ENCODE measurements around the gene ZC3H4.

ZC3H4 gene

GRCh38 chr19:47133021-47133471 lies 19.5 kb upstream of the ZC3H4 start:
- DNase-seq (ENCODE audit: low read depth) = no peak
- TF ChIP-seq, protein P1, sequence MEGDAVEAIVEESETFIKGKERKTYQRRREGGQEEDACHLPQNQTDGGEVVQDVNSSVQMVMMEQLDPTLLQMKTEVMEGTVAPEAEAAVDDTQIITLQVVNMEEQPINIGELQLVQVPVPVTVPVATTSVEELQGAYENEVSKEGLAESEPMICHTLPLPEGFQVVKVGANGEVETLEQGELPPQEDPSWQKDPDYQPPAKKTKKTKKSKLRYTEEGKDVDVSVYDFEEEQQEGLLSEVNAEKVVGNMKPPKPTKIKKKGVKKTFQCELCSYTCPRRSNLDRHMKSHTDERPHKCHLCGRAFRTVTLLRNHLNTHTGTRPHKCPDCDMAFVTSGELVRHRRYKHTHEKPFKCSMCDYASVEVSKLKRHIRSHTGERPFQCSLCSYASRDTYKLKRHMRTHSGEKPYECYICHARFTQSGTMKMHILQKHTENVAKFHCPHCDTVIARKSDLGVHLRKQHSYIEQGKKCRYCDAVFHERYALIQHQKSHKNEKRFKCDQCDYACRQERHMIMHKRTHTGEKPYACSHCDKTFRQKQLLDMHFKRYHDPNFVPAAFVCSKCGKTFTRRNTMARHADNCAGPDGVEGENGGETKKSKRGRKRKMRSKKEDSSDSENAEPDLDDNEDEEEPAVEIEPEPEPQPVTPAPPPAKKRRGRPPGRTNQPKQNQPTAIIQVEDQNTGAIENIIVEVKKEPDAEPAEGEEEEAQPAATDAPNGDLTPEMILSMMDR (IDR thresholded peaks at IDR 0.05; ENCODE audit: low read depth, low read length, missing control alignments) = no peak
- H3K4me3 ChIP-seq (ENCODE audit: low read depth, low read length) = no peak overlapping the region

DNA sequence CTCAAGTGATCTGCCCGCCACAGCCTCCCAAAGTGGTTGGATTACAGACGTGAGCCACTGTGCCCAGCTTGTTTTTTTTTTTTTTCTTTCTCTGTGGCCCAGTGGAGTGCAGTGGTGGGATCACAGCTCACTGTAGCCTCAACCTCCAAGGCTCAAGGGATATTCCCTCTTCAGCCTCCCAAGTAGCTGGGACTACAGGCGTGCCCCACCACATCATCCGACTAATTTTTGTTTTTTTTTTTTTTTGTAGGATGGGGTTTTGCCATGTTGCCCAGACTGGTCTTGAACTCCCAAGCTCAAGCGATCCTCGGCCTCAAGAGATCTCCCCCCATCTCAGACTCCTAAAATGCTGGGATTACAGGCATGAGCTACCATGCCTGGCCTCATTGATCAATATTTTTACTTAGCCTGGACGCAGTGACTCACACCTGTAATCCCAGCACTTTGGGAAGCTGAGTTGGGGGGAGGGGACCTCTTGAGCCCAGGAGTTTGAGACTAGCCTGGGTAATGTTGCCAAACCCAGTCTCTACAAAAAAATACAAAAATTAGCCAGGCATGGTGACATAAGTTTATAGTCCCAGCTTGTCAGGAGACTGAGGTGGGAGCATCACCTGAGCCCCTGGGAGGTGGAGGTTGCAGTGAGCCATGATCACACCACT lies 18.7 kb upstream of the ZC3H4 start:
- DNase-seq (ENCODE audit: low read depth) = no peak
- H3K4me3 ChIP-seq (ENCODE audit: low read depth, low read length) = peak overlapping the region; percentile 70
- TF ChIP-seq, protein P1 (IDR thresholded peaks at IDR 0.05; ENCODE audit: low read depth, low read length, missing control alignments) = no peak

DNA sequence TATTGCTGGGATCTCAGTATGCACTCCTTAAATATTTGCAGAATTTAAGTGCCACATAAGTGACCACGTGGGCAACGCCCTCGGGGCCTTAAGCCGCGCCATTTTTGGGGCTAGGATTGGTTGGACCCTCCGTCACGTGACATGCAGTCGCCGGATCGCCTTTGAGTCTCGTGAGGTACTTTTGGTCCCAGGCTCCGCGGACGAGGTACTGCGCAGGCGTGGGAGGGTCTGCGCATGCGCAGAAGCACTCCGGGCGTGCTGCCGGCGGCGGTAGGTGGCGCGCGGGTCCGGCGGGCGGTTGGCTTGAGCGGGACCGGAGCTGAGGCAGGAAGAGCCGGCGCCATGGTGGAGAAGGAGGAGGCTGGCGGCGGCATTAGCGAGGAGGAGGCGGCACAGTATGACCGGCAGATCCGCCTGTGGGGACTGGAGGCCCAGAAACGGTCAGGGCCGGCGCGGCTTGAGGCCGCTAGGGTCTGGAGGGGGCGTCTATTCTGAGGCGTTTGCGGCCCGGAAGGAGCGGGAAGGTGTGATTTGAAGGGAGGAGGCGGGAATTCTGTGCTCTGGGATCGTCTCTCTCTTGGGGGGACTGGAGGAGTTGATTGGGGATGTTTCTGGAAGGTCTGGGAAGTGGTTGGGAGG lies 17.1 kb upstream of the ZC3H4 start, which contains the start of gene SAE1:
Gene SAE1, plus strand, starts transcription at position 247 of the 639 bp plus-strand sequence. Its CDS starts 96 bp downstream, at position 343.
- TF ChIP-seq, protein P1 (IDR thresholded peaks at IDR 0.05; ENCODE audit: low read depth, low read length, missing control alignments) = peak; percentile 37
- peak within 1 kb of the TSS; percentile 70 for H3K4me3 ChIP-seq (ENCODE audit: low read depth, low read length)
- DNase-seq (ENCODE audit: low read depth) = peak; percentile 98

- no peak overlapping the region for H3K4me3 ChIP-seq (ENCODE audit: low read depth, low read length)
- TF ChIP-seq, protein P1 (IDR thresholded peaks at IDR 0.05; ENCODE audit: low read depth, low read length, missing control alignments) = no peak
Observed at GRCh38 chr19:47130120-47130588, 16.6 kb upstream of the ZC3H4 start.

DNA sequence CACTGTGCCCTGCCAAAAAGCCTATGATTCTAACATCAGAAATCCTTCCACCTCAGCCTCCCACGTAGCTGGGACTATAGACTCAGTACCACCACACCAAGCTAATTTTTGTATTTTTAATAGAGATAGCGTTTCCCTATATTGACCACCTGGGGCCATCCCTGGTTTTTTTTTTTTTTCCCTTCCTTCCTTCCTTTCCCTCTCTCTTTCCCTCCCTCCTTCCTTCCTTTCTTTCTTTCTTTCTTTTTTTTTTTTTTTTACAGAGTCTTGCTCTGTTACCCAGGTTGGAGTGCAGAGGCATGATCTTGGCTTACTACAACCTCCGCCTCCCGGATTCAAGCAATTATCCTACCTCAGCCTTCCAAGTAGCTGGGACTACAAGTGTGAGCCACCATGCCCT lies 16.0 kb upstream of the ZC3H4 start:
- DNase-seq (ENCODE audit: low read depth) = no peak

More at GRCh38 chr19:47130120-47130588, 16.6 kb upstream of the ZC3H4 start:
- no peak for DNase-seq (ENCODE audit: low read depth)

GRCh38 chr19:47125669-47125938 lies 12.0 kb upstream of the ZC3H4 start:
- TF ChIP-seq, protein P1 (IDR thresholded peaks at IDR 0.05; ENCODE audit: low read depth, low read length, missing control alignments) = no peak
- DNase-seq (ENCODE audit: low read depth) = no peak
- H3K4me3 ChIP-seq (ENCODE audit: low read depth, low read length) = no peak overlapping the region

More for the DNA sequence above, 16.0 kb upstream of the ZC3H4 start:
- no peak overlapping the region for H3K4me3 ChIP-seq (ENCODE audit: low read depth, low read length)
- TF ChIP-seq, protein P1 (IDR thresholded peaks at IDR 0.05; ENCODE audit: low read depth, low read length, missing control alignments) = no peak

All from GM12864 (cell line).